Head of caudate nucleus (tissue), 42 donors: Measurements from ENCODE around the gene SLC3A2.

Source experiments
- DNase-seq, 42 donors: peaks; one replicate each; pipeline versions ENCODE4 v3.0.0 to v3.0.0-alpha.2; 2020 to 2021; ENCODE audit warnings: mixed read lengths in 7 of 42
- intact Hi-C: fragments of 100-400 bp; cut with DNase I; formaldehyde crosslinking; loops from one replicate; pipeline ENCODE4 v1.15.0; 2022

SLC3A2 gene

DNA sequence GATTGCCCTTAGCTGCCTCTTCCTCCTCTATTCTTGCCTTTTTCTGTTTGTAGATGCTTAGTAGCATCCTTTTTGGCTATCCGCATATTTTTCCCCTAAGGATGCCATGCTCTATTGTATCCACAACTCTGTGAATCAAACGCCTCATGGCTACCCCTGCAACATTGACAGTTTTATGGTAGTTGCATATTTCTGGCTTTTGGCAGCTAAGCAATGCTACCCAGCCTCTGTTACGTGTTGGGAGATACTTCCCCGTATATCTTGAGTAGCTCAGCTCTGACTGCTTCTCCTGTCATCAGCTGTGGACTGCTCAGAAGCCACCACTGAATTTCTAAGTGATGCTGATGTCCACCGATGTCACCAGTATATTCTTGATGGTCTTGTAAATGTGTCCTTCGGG lies 15.1 kb upstream of the SLC3A2 start:
- intact Hi-C loops, result no loop called here
- DNase-seq, result no peak

DNA sequence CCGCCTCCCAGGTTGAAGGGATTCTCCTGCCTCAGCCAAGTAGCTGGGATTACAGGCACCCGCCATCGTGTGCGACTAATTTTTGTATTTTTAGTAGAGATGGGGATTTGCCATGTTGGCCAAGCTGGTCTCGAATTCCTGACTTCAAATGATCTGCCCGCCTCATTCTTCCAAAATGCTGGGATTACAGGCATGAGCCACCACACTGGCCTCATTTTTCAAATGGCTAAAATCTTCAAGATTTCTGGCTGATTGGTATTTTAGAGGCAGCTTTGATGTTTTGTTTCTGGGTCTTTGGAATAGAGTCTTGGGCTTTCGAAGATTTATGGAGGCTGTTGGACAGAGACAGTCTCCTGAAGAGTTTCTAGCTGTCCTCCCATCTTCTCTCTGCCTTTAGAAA lies 5.8 kb upstream of the SLC3A2 start:
- intact Hi-C loops, result no loop called here
- DNase-seq, result no peak

DNA sequence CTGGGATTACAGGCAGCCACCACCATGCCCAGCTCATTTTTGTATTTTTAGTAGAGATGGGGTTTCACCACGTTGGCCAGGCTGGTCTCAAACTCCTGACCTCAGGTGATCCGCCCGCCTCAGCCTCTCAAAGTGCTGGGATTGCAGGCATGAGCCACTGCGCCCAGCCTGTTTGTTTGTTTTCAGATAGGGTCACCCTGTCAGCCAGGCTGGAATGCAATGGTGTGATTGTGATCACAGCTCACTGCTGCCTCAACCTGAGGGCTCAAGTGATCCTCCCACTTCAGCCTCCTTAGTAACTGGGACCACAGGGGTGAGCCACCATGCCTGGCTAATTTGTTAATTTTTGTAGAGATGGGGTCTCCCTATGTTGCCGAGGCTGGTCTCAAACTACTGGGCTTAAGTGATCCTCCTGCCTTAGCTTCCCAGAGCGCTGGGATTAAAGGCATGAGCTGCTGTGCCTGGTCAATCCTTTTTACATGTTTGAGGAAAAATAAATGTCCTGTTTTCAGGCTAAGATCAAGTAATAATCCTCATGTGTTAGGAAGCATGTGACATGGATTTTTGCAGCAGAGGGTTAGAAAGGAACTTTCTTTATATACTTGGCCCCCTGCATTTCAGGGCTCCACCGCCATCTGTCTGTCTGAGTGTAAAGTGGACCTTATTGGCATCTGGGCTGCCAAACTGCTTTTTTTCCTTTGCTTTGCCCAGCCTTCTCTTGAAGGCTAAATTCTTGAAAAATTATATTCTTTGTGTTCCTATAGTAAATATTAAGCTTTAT lies 4.8 kb upstream of the SLC3A2 start:
- DNase-seq, result no peak
- intact Hi-C loops, result no loop called here

DNA sequence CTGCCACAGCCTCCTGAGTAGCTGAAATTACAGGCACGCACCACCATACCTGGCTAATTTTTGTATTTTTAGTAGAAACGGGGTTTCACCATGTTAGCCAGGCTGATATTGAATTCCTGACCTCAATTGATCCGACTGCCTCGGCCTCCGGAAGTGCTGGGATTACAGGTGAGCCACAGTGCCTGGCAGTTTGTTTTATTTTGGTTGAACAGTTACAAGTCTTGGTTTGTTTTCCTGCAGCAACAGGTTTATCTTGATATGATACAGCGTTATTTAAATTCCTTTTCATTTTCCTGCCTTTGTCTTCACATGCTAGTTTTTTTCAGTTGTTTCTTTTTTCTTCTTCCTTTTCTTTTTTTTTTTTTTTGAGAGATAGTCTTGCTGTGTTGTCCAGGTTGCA lies 4.0 kb upstream of the SLC3A2 start:
- intact Hi-C loops, result no loop called here

DNA sequence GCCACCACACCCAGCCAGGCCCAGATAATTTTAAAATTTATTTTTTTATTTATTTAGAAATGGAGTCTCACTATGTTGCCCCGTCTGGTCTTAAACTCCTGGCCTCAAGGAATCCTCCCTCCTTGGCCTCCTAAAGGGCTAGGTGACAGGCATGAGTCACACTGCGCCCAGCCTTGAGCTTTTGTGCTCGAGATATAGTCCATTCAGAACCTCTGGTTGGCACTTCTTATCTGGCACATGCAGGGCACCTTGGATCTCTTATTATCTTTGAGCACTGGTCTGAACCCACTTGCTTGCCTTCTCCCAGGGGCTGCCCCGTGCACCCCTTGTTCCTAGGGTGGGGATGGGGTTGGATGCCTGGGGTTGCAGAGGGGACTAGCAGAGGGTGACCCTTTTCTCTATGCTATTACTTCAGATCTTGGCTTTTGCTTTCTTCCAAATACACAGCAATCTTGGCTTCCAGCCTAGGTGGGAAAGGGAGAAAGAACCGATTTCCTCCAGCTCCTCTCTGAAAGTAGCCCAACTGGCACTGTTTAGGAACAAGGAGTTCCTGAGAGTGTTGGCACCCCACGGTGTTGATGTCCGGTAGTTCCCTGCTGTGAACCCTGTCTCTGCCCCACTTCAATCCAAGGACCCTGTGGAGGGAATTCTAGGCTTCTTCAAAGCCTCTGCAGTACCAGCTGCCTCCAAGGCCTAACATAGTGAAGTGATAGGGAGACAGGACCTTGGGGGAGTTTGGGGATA lies 1.3 kb upstream of the SLC3A2 start:
- DNase-seq, result peak in 23 of 42 donors; percentile 7 to 72 (median 46)
- intact Hi-C loops, result no loop called here

More for the DNA sequence above, 4.0 kb upstream of the SLC3A2 start:
- DNase-seq, result no peak

DNA sequence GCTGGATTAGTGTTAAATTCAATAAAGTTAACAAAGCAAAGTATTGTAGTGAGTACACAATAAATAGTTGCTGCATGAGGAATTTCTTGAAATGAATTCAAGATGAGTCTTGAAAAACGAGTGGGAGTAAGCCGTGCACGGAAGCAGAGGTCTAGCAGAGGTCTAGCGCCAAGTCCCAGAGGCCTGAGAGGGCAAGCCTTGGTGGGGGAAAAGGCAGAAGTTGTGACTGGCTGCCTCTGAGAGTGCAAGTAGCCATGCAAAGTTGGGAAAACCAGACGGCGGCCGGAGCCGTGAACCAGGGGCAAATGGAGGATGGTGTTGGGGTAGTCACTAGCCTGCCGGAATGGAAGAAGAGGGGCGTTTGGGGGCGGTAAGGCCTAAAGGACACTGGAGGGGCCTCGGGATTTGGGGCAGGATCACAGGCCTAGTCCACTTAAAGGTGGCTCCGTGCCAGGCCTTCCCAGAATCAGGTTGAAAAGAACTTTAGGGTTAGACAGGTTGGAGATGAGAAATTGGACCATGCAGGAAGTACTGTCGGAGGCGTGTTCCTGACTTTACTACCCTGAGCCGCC lies 379 bp upstream of the SLC3A2 start:
- intact Hi-C loops, result no loop called here
- peak in 6 of 42 donors; percentile 18 to 82 (median 26) for DNase-seq

DNA sequence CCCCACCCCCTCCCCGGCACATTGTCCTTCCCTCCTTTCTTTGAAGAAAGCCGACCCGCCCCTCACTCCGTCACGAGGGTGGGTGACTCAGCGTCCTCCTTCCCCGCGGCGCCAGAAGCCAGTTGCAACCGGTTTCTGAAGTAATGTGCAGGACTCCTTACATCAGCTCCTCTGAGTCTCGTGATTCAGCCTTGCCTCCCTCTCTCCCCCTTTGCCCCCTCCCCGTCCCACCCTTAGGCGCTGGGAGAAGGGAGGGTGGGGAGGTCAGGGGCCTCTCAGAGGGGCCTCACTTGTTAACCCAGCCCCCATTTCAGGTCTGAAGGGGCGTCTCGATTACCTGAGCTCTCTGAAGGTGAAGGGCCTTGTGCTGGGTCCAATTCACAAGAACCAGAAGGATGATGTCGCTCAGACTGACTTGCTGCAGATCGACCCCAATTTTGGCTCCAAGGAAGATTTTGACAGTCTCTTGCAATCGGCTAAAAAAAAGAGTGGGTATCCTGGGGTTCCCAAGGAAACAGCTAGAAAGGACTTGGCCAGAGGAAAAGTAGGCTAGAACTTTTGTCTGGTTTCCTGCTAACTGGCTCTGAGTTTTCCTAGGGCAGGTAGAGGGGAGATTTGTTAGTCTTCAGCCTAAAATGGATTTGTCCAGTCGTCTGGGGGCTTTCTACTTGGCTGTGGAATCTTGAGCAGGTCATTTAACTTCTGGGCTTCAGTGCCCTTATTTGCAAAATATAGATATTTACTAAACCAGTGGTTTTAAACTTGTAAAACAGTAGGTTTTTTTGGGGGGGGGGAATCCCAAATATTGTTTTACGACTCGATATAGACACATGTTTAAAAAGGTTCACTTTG lies 1.1 kb downstream of the SLC3A2 start:
- peak; percentile 79 to 97 (median 91) for DNase-seq
- intact Hi-C loops, result no loop called here

DNA sequence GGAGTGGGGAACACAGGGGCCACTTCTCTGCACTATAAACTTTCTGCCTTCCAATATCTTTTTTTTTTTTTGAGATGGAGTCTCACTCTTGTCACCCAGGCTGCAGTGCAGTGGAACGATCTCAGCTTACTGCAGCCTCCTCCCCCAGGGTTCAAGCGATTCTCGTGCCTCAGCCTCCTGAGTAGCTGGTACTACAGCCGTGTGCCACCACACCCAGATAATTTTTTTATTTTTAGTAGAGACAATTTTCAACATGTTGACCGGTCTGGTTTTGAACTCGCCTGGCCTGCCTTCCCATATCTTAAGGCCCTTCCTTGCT lies 1.7 kb downstream of the SLC3A2 start:
- intact Hi-C loops, result no loop called here
- DNase-seq, result no peak

DNA sequence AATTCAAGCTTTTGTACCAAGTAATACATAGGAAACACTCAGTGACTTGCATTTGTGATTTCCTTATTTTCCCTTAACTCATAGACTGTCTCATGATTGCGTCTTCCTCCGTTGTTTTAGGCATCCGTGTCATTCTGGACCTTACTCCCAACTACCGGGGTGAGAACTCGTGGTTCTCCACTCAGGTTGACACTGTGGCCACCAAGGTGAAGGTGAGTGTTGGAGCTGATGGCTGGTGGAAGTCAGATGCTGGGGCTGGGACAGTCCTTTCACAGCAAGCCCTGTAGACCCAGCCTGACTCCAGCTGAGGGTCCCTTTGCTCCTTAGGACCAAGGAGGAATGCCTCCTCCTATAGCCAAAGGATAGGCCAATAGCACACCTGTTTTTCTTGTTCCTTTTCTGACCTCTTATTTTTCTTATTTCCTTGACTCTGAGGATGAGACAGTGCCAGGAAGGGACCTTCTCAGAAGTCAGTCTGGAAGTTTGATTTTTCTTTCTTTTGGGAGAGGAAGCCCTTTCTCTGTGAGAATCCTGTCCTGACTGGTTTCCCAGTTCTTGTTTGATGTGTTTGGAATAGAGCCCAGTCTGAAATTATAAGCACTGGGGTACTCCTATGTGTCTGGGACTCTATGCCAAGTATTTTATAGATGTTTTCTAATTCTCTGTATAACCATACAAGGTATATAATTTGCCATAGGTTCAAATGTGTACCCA lies 2.2 kb downstream of the SLC3A2 start:
- intact Hi-C loops, result no loop called here
- no peak for DNase-seq

DNA sequence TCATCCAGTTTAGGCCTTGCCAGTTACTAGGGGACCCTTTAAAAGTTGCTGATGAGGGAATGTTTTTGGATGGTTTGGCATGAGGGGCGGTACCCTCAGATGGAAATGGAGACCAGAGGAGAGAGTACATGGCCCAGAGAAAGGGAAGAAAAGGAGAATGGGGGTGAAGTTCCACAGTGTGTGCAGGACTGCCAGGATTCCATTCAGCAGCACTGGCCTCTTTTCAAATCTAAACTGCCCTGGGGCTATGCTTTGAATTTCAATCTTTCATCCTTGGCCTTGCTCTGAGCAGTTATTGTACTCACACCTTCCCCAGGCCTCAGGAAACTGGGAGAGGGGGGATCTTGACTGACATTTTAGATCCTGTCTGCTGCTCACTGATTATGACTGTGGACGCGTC lies 3.0 kb downstream of the SLC3A2 start:
- peak in 6 of 42 donors; percentile 24 to 45 (median 37) for DNase-seq
- intact Hi-C loops, result no loop called here

DNA sequence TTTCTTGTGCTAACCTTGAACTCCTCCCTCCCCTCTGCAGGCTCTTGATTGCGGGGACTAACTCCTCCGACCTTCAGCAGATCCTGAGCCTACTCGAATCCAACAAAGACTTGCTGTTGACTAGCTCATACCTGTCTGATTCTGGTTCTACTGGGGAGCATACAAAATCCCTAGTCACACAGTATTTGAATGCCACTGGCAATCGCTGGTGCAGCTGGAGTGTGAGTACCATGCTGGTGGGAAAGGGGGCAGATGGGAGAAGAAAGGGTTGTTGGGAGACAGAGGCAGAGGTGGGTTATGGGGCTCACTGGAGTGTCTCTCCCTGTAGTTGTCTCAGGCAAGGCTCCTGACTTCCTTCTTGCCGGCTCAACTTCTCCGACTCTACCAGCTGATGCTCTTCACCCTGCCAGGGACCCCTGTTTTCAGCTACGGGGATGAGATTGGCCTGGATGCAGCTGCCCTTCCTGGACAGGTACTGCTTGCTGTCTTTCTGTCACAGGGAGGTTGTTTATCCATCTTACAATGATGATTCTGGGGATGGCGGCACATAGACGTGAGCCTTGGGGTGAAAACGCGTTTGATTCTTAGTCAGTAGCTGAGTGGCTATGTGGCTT lies 4.5 kb downstream of the SLC3A2 start:
- no peak for DNase-seq
- intact Hi-C loops, result no loop called here

DNA sequence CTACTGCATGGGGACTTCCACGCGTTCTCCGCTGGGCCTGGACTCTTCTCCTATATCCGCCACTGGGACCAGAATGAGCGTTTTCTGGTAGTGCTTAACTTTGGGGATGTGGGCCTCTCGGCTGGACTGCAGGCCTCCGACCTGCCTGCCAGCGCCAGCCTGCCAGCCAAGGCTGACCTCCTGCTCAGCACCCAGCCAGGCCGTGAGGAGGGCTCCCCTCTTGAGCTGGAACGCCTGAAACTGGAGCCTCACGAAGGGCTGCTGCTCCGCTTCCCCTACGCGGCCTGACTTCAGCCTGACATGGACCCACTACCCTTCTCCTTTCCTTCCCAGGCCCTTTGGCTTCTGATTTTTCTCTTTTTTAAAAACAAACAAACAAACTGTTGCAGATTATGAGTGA lies 7.7 kb downstream of the SLC3A2 start:
- intact Hi-C loops, result no loop called here

DNA sequence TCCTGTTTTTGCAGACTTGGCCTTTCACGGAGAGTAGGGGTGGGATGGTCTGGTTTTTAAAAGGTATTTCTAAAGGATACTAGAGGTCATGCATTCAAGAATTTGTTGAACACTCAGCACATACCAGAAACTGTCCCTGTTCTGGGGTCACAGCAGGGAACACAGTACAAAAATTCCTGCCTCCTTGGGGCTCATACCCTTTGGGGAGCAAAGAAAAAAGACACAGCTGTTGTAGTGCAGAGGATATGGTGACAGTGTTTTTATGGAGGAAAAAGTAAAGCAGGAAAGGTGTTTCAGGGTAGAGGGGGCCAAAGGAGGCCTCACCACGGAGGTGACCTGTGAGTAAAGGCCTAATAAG lies 8.4 kb downstream of the SLC3A2 start:
- intact Hi-C loops, result no loop called here

More for the DNA sequence above, 7.7 kb downstream of the SLC3A2 start:
- DNase-seq, result no peak

DNA sequence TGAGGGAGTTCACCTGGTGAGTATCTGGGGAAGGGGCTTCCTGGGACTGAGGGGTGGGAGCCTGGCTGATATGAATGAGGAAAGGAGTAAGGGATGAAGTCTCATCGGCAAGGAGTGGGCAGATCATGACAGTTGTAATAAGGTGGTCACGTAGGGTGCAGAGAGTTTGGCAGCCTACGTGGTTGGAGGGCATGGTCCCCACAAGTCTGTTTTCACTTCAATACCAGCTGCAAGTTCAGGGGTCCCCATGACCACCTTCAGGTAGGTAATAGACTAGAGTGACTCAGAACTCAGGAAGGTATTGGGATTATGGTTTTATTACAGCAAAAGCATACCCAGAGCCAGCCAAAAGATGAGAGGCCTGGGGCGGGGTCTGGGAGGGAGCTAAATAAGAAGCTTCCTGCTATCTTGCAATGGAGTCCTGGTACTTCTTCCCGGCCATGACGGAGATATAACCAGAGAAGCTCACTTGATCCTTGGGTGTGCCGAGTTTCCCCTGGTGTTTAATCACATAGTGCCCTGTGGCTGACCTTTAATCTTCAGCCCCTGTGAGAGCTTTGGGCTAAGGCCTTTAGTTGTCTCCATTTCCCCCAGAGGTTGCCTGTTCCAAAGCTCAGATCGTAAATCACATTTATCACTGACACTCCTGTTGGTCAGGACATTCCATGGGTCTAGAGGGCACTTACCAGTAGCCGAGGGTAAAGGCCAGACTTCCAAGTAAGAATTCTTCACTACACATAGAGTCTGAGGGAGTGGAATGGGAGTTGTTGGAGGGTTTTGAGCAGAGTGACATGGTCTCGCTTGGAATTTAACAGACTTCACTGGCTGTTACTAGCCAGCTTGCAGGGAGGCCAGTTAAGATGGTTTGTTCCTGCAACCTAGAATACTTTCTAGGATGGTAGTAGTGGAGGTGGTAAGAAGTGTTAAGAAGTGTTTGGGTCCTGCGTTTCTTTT lies 9.1 kb downstream of the SLC3A2 start:
- DNase-seq, result no peak
- intact Hi-C loops, result no loop called here

More for the DNA sequence above, 8.4 kb downstream of the SLC3A2 start:
- DNase-seq, result no peak

DNA sequence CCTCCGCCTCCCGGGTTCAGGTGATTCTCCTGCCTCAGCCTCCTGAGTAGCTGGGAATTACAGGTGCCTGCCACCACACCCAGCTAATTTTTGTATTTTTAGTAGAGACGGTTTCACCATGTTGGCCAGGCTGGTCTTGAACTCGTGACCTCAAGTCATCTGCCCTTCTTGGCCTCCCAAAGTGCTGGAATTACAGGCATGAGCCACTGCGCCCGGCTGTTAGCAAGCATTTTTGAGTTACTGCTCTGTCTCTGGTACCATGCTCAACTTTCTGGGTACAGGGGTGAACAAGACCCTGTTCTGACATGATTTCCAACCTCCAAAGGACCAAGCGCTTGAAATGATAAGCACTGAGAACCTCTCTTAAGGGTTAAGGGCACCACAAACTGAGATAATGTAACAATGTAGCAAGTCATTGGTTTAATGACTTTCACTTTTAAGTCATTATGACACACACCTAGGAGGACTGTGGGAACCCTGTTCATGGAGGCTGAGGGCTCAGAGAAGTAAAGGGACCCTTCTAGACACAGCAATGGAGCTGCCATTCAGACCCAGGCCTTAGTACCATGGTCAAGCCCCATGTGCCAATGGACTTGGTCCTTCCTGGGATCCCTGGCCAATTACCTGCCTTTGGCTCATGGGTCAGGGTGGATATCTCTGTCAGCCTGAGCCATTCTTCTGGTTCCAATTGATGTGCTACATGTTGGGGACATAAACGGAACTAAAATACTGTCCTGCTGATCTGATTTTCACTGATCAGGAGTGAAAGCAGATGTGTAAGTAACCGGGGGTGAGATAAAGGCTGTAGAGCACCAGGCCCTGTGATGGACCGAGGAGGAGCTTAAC lies 11.6 kb downstream of the SLC3A2 start:
- no peak for DNase-seq
- intact Hi-C loops, result no loop called here

DNA sequence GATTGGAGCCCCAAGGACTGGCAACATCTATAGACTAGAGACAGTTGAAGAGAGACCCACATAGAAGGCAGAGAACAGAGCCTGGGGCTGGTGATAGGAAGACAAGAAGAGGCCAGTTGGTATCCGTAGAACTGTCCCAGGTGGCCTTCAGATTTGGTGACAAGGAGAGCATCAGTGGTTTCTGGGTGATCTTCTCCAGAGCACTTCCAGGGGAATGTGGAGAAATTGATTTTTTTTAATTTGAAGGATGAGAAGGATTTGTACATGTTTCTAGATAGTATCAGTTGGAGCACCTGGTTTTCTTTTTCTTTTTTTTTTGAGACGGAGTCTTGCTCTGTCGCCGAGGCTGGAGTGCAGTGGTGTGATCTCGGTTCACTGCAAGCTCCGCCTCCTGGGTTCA lies 14.8 kb downstream of the SLC3A2 start:
- intact Hi-C loops, result no loop called here
- DNase-seq, result no peak

DNA sequence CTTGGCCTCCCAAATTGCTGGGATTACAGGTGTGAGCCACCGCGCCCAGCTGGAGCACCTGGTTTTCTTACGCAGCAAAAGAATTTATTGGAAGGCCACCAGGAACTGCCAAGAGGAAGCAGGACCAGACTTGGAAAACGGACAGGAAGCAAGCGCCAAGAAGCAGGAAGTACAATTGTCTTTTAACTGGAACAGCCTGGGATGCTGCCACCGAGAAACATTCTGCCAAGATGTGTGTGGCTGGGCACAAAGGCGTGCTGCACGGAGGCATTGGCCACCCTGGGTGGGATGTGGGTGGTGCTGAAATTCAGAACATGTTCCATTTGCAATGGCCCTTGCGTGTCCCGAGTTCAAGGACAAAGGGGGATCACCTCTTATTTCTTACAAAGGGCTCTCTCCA lies 15.4 kb downstream of the SLC3A2 start:
- peak in 9 of 42 donors; percentile 24 to 60 (median 47) for DNase-seq
- intact Hi-C loops, result no loop called here
